Lung (tissue), 12 donors: ENCODE data around the gene PRM3. TPM values are rescaled to one million over a fixed set of nuclear protein-coding genes. Genes with fewer than 3 reads are reported as not detected.
A peak's percentile ranks its signal among the peaks of the same experiment; 100 is the strongest.

Experiments used
- ATAC-seq: fragments of 200-7000 bp; cut with Tn5 transposase; one replicate; pipeline ENCODE4 v1.9.1; 2020; ENCODE audit warnings: moderate number of reproducible peaks; ENCODE audit not compliant: insufficient read depth, low FRiP score
- DNase-seq, 3 donors: peaks; one replicate each; pipeline ENCODE4 v3.0.0-alpha.2; 2013 to 2017
- H3K27ac ChIP-seq, 2 donors: one replicate each; pipeline ENCODE4 v1.5.1; 2013; ENCODE audit warnings: mild to moderate bottlenecking in 2 of 2, moderate library complexity in 2 of 2, control low read depth in 1 of 2, inconsistent platforms in 1 of 2, low read depth in 1 of 2, low read length in 1 of 2
- H3K27me3 ChIP-seq, 3 donors: one replicate each; pipeline ENCODE4 v1.5.1; 2013; ENCODE audit warnings: low read length in 2 of 3; ENCODE audit not compliant: control insufficient read depth in 3 of 3, insufficient read depth in 3 of 3
- H3K36me3 ChIP-seq, 4 donors: one replicate each; pipeline ENCODE4 v1.5.1; 2013; ENCODE audit warnings: low read length in 4 of 4, mild to moderate bottlenecking in 1 of 4, moderate library complexity in 1 of 4; ENCODE audit not compliant: control insufficient read depth in 4 of 4, insufficient read depth in 4 of 4
- H3K4me1 ChIP-seq, 5 donors: one replicate each; pipeline ENCODE4 v1.5.1; 2013; ENCODE audit warnings: low read length in 5 of 5, mild to moderate bottlenecking in 2 of 5, moderate library complexity in 1 of 5; ENCODE audit not compliant: control insufficient read depth in 5 of 5, insufficient read depth in 5 of 5
- H3K4me3 ChIP-seq: one replicate; pipeline ENCODE4 v1.5.1; 2013; ENCODE audit warnings: mild to moderate bottlenecking, control low read depth, moderate library complexity
- H3K9ac ChIP-seq, 2 donors: one replicate each; pipeline ENCODE4 v1.5.1; 2013; ENCODE audit warnings: low read length in 2 of 2, control low read depth in 1 of 2; ENCODE audit not compliant: insufficient read depth in 1 of 2
- H3K9me3 ChIP-seq, 4 donors: one replicate each; pipeline ENCODE4 v1.5.1; 2013; ENCODE audit warnings: low read length in 3 of 4, mild to moderate bottlenecking in 1 of 4, moderate library complexity in 1 of 4; ENCODE audit not compliant: control insufficient read depth in 4 of 4, insufficient read depth in 3 of 4
- CTCF ChIP-seq: IDR thresholded peaks from 2 replicates; pipeline ENCODE4 v1.5.1; 2012; ENCODE audit warnings: mild to moderate bottlenecking; ENCODE audit errors: control extremely low read depth, extremely low read depth
- WGBS, 2 donors: extraction: QIAGEN DNeasy Blood & Tissue Kit; methylation state at CpG; one replicate each; pipeline ENCODE4 v1.1.7; 2013; 5-methylcytosine and 5-hydroxymethylcytosine counted together
- polyA plus RNA-seq, 2 donors: library from polyadenylated mRNA; stranded (reverse); fragments of 200-250 nt; gene quantifications; one replicate each; pipeline ENCODE4 v1.2.1, GENCODE V29; 2013
- total RNA-seq, 2 donors: library from RNA; depleted of rRNA in 1 of 2; stranded (reverse); fragments of >200 nt in 1 of 2; gene quantifications; one replicate each; pipeline ENCODE4 v1.2.1, GENCODE V29; 2014 to 2021
- donor health status: control.
- donor health status: control.
- donor health status: Bipolar disorder and iron deficiency.
- donor health status: healthy.
- donor health status: DM: yes; HTN: yes; CAD: no.

Gene PRM3
- total and polyA plus RNA-seq, 4 donors: not detected

GRCh38 chr16:11316331-11317015, 43.0 kb upstream of the PRM3 start:
- no peak overlapping the region for H3K4me3 ChIP-seq
- WGBS, 2 donors: 83 to 93% methylated on average over 23 of the region's 23 CpGs
- H3K36me3 ChIP-seq: no peaks in the 10 kb centered on the region
- ATAC-seq (no peak), DNase-seq (peak in 1 of 3 donors; percentile 41)
- H3K27ac ChIP-seq: no peak overlapping the region
- no peaks in the 10 kb centered on the region for H3K27me3 ChIP-seq
- H3K9ac ChIP-seq: no peak overlapping the region
- TF ChIP-seq CTCF: no peak
- peaks cover 0 to 46% (median 10%) of the 10 kb centered on the region in 5 donors for H3K4me1 ChIP-seq
- H3K9me3 ChIP-seq: no peaks in the 10 kb centered on the region

- Histone ChIP-seq H3K27me3 (no peaks in the 10 kb centered on the region), H3K9me3 (no peaks in the 10 kb centered on the region), H3K27ac (no peak overlapping the region), H3K4me3 (no peak overlapping the region), H3K4me1 (peaks cover 0 to 46% (median 10%) of the 10 kb centered on the region in 5 donors), H3K36me3 (no peaks in the 10 kb centered on the region), H3K9ac (no peak overlapping the region)
- ATAC-seq (no peak), DNase-seq (peak; percentile 86 to 93 (median 92))
- TF ChIP-seq CTCF: no peak
- WGBS, 2 donors: 64 to 68% methylated on average over 13 of the region's 13 CpGs
Measured at GRCh38 chr16:11315510-11315909, 42.1 kb upstream of the PRM3 start.

GRCh38 chr16:11314309-11314894, 41.0 kb upstream of the PRM3 start:
- 96 to 97% methylated on average over 8 of the region's 8 CpGs for WGBS, 2 donors
- no peak for TF ChIP-seq CTCF
- Histone ChIP-seq H3K4me1 (peaks cover 0 to 44% (median 10%) of the 10 kb centered on the region in 5 donors), H3K36me3 (no peaks in the 10 kb centered on the region), H3K27me3 (no peaks in the 10 kb centered on the region), H3K27ac (no peak overlapping the region), H3K9me3 (no peaks in the 10 kb centered on the region), H3K4me3 (no peak overlapping the region), H3K9ac (no peak overlapping the region)
- ATAC-seq: no peak
- DNase-seq: no peak
